ENCODE data around the gene CDSN.

Gene CDSN

DNA sequence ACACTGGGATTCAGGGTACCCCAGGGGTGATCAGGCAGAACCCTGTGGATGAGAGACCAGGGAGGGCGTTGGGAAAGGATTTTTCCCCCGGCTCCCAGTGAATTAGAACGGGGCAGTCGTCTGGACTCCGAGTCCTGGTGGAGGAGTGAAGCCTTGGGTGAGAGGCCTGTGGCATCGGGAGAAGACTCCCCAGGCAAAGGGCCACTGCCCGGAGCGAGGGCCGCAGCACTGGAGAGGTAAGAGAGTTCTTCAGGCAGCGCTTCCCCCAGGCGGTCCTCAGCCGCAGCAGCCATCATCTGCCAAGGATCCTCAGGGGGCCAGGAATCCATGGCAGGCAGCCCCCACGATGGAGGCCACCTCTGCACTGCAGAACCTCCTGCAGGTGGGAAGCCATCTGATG, 8.5 kb downstream of the CDSN start:
- no peak overlapping the region for H3K4me3 ChIP-seq (ENCODE audit: control insufficient read depth, low read depth, low read length)
- DNase-seq (ENCODE audit: low read depth): no peak
- TF ChIP-seq, protein P1, sequence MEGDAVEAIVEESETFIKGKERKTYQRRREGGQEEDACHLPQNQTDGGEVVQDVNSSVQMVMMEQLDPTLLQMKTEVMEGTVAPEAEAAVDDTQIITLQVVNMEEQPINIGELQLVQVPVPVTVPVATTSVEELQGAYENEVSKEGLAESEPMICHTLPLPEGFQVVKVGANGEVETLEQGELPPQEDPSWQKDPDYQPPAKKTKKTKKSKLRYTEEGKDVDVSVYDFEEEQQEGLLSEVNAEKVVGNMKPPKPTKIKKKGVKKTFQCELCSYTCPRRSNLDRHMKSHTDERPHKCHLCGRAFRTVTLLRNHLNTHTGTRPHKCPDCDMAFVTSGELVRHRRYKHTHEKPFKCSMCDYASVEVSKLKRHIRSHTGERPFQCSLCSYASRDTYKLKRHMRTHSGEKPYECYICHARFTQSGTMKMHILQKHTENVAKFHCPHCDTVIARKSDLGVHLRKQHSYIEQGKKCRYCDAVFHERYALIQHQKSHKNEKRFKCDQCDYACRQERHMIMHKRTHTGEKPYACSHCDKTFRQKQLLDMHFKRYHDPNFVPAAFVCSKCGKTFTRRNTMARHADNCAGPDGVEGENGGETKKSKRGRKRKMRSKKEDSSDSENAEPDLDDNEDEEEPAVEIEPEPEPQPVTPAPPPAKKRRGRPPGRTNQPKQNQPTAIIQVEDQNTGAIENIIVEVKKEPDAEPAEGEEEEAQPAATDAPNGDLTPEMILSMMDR (IDR thresholded peaks at IDR 0.05; ENCODE audit: control insufficient read depth, insufficient read depth, low read depth, low read length, missing control alignments): no peak

DNA sequence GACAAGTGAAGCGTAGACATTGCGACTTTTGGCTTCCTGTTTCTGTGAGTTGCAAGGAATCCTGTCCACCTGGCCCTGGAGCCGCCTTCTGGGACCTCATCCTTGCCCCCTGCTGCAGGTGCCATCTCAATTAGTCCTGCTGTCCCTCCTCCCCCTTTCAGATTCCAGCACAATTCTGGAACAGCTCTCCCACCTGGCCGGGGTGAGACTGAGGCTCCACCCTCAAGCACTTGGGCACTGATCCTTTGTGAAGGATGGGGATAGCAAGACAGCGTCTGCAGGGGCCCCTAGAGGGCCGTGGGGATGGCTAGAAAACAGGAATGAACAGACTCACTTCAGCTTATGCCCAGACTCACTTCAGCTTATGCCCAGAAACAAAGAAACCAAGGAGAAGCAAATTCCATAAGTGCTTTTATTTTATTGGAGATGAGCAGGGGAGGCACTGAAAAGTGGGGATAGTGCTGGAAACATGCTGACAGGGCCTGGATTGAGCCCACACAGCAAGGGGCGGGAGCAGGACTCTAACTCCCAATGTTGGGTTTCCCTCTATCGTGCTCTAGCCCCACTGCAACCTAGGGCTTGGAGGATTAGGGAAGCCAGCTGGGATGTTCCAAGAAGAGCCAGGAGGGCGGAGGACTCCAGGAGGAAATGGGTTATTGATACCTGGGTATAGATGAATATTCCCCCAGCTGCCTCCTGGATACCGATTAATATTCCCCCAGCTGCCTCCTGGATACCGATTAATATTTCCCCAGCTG, 9.2 kb downstream of the CDSN start:
- TF ChIP-seq, protein P1 (IDR thresholded peaks at IDR 0.05; ENCODE audit: control insufficient read depth, insufficient read depth, low read depth, low read length, missing control alignments): no peak
- DNase-seq (ENCODE audit: low read depth): no peak

DNA sequence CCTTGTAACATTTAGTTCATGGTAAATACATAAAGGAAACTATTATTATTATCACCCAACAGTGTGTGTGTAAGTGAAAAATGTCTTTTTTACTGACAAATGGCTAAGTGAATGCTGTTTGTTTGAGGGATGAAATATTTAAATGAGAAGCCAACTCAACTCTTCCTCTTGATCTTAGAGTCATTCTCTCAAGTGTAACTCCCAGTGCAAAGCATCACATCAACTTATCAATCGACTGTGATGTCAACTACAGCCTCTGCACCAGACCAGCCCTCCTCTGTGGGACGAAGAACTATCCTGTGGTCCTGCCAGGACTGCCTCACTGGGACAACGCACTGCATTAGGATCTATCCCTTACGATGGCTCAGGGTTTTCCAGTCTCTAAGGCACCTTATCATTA, 13.2 kb downstream of the CDSN start:
- DNase-seq (ENCODE audit: low read depth): no peak
- no peak overlapping the region for H3K4me3 ChIP-seq (ENCODE audit: control insufficient read depth, low read depth, low read length)
- TF ChIP-seq, protein P1 (IDR thresholded peaks at IDR 0.05; ENCODE audit: control insufficient read depth, insufficient read depth, low read depth, low read length, missing control alignments): no peak

More for the DNA sequence above, 9.2 kb downstream of the CDSN start:
- H3K4me3 ChIP-seq (ENCODE audit: control insufficient read depth, low read depth, low read length): no peak overlapping the region

DNA sequence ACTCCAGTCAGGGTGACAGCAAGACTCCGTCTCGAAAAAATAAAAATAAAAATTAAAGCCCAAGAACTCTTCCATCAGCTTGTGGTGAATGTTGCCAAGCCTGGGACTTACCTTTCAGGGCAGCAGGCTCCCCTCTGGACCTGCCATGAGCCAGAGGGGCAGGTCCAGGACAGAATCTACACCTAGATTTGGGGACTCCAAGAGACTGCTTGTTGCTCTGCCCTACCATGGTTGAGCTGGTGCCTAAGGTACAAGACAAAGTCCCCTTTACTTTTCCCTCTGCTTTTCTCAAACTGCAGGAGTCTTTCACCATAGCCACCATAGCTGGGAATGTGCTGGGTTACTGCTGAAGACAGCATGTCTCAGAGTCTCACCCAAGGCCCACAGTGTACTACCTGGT, 17.1 kb downstream of the CDSN start:
- TF ChIP-seq, protein P1 (IDR thresholded peaks at IDR 0.05; ENCODE audit: control insufficient read depth, insufficient read depth, low read depth, low read length, missing control alignments): no peak

DNA sequence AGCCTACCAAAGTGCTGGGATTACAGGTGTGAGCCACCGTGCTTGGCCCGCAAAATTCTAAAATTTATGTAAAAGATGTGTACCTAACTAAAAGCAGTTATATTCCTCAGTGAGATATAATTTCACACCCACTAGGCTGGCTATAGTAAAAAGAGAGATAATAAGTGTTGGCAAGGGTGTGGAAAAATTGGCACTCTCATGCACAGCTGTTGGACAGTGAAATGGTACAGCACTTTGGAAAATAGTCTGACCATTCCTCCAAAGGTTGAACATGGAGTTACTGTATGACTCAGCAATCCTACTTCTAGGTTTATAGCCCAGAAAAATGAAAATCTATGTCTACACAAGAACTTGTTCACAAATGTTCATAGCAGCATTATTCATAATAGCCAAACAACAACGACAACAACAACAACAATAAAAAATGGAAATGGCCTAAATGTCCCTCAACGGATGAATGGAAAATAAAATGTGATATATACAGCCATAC, 21.8 kb downstream of the CDSN start:
- no peak for DNase-seq (ENCODE audit: low read depth)
- TF ChIP-seq, protein P1 (IDR thresholded peaks at IDR 0.05; ENCODE audit: control insufficient read depth, insufficient read depth, low read depth, low read length, missing control alignments): no peak
- no peak overlapping the region for H3K4me3 ChIP-seq (ENCODE audit: control insufficient read depth, low read depth, low read length)

More for the DNA sequence above, 17.1 kb downstream of the CDSN start:
- DNase-seq (ENCODE audit: low read depth): no peak
- H3K4me3 ChIP-seq (ENCODE audit: control insufficient read depth, low read depth, low read length): no peak overlapping the region

DNA sequence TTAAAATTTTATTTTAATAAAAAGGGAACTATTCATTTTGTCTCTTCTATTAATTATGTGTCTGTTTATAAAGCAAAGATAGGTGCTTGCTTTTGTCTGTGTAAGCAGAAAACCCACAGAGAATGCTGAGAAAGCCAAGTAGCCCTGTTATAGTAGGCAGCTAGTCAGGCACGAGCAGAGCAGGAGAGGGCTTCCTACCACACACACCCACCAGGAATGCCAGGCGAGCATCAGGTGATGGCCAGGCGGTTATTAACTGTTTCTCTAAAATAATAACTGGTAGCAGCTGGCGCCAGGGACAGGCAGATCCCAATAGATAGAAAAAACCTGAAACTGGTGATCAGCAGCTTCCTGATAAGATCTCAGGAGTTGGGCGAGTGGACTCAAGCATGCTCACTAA, 23.6 kb downstream of the CDSN start:
- no peak for DNase-seq (ENCODE audit: low read depth)
- H3K4me3 ChIP-seq (ENCODE audit: control insufficient read depth, low read depth, low read length): no peak overlapping the region
- TF ChIP-seq, protein P1 (IDR thresholded peaks at IDR 0.05; ENCODE audit: control insufficient read depth, insufficient read depth, low read depth, low read length, missing control alignments): no peak

Measured in AG09309 (cell line).